ENCODE results near the gene MAP1B. TPM values are rescaled to one million over a fixed set of nuclear protein-coding genes. Genes with fewer than 3 reads are reported as not detected.
"Not testable (repeated sequence)": the region's sequence is repeated elsewhere in the genome, so short reads cannot be mapped to it uniquely, and the experiment has no call there.

The MAP1B gene
- total and polyA plus RNA-seq, 5 experiments from 2014 or later: 0.08 to 0.46 (median 0.36) TPM; not detected in 2

DNA sequence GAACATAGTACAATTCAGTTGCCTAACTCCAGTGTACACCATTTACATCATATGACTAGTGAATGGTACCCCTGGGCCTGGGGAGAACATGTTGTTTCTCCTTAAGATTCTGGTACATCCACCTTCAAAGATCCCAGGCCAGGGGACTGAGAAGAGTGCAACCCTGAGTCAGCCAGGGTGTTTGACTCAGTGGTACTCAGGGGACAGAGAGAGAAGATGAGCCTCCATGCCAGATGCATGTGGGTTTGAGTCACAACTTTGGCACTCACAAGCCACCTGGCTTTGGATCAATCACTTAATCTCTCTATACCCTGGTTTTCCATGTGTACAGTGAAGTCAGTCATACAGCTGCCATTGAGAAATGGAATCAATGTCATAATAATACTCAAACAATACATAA, 53.7 kb downstream of the MAP1B start:
- H3K27ac Mint-ChIP-seq: no peak overlapping the region
- no peak for DNase-seq
- ATAC-seq: no peak
- no peaks in the 10 kb centered on the region for H3K4me1 Mint-ChIP-seq
- no peaks in the 10 kb centered on the region for H3K9me3 Mint-ChIP-seq
- no peak overlapping the region for H3K4me3 Mint-ChIP-seq
- POLR2A ChIA-PET: no interaction called here
- no peaks in the 10 kb centered on the region for H3K36me3 Mint-ChIP-seq
- H3K27me3 Mint-ChIP-seq: peaks cover under 1 to 19% (median 7%) of the 10 kb centered on the region in 5 donors

DNA sequence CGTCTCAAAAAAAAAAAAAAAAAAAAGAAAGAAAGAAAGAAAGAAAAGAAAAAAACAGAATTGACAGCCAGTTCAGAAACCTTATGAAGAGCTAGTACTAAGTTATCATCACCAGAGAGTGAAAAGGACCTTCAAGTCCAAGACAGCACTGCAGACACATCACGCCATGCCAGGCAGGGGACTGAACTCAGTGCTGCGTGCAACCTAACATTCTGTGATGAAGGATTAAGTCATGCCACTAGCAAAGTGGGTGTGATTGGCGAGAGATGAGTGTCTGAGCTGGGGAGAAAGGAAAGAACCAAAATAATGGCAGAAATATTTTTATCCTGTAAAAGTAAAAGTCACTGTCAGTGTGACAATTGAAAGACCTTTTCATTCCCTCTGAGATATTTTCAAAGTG, 54.7 kb downstream of the MAP1B start:
- no peak for ATAC-seq
- Mint-ChIP-seq H3K36me3 (no peaks in the 10 kb centered on the region), H3K27ac (no peak overlapping the region), H3K27me3 (peaks cover 4 to 22% (median 10%) of the 10 kb centered on the region in 5 donors), H3K9me3 (no peaks in the 10 kb centered on the region), H3K4me1 (peaks cover 0 to 1% (median 0%) of the 10 kb centered on the region in 4 donors), H3K4me3 (no peak overlapping the region)
- POLR2A ChIA-PET: no interaction called here
- no peak for DNase-seq

DNA sequence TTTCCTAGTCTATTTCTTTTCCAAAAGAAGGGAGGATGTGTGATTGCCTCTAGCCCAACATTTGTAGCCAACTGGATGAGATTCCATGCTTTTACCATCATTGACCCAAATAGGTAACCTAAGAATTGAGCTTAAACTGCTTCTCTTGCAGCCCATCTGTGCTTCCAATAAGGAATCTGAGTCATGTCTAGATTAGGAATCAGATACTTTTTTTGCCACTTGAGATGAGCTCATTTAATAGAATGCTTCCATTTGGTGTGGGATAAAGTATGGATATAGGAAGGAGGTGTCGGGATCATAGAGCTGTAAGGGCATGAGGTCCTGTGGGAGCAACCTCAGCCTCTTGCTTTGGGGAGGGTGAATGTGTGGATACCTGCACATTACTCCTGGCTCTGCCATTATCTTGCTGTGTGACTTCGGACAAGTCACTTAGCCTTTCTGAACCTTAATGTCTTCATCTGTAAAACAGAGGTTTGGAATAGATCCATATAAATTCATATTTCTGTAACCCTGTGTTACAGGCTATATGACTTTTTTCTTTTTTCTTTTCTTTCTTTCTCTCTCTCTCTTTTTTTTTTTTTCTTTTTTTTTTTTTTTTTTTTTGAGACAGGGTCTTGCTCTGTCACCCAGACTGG, 56.2 kb downstream of the MAP1B start:
- peaks cover 5 to 18% (median 16%) of the 10 kb centered on the region in 5 donors for H3K27me3 Mint-ChIP-seq

DNA sequence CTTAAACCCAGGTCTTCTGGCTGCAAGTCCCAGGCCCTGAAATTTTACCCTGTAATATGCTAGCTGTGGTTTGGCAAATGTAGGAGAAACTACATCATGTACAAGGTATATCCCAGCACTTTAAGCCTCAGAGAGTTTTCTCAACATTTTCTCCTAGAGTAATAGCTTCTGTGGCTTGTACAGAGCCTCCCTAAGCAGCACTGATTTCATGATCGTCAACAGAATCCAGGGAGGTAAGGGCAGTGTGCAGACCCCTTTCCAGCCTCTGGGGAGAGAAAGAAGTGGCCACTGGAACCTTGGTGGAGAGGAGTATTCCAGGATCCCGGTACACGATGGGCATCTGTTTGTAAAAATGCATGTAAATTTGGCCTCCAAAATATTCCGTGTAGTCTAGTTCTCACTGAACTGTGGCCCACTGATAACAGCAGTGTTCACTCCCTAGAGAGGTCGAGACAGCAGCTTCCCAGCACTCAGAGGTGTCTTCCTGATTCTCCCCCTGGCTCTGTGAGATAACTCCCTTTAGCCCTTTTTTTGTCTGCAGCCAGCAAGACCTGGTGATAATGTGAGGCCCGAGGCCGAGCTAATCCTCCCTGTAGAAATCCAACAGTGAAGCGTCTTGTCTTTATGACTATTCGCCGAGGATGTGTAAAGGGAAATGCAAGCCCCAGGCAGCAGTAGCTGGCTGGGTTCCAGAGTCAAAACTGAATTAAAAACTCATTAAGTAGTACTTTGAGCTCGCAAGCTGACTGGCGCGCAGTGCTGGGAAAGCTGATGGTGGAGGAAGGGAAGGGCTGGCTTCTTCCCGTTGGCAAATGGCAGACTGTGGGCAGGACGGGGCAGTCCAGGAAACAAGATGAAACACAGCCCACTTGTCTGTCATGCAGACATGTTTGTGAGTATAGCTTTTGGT, 59.0 kb downstream of the MAP1B start:
- Mint-ChIP-seq H3K4me1 (peaks cover 0 to 1% (median 0%) of the 10 kb centered on the region in 4 donors), H3K9me3 (no peaks in the 10 kb centered on the region)
- POLR2A ChIA-PET: no interaction called here

More for the DNA sequence above, 56.2 kb downstream of the MAP1B start:
- H3K4me3 Mint-ChIP-seq: no peak overlapping the region
- H3K27ac Mint-ChIP-seq: no peak overlapping the region
- POLR2A ChIA-PET: interaction anchor here (0.7 kb wide), 1 partner anchor 41 kb away, joined by 8 read pairs; no protein-coding TSS in a partner anchor
- no peak for DNase-seq
- H3K9me3 Mint-ChIP-seq: no peaks in the 10 kb centered on the region
- peaks cover 0 to 1% (median 0%) of the 10 kb centered on the region in 4 donors for H3K4me1 Mint-ChIP-seq
- ATAC-seq: no peak
- H3K36me3 Mint-ChIP-seq: no peaks in the 10 kb centered on the region

DNA sequence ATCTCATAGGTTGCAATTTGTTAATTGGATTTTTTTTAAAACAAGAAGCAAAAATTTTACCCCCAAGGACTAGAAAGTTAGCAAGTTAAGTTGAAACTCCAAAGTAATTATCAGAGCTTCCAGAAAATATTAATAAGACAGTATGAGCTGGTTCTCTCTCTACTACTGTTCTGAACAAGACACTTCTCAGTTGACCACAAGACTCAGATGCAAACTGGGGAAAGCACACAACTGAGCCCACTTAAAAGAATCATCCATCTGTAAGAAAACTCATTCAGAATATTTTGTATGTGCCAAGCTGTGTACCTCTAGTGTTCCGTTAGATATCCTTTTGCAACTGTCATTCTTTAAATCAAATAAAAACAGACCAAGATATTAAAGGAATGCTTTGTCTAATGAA, 60.0 kb downstream of the MAP1B start:
- Mint-ChIP-seq H3K36me3 (no peaks in the 10 kb centered on the region), H3K4me3 (no peak overlapping the region), H3K4me1 (peaks cover 0 to 1% (median 0%) of the 10 kb centered on the region in 4 donors), H3K27me3 (peaks cover 8 to 31% (median 26%) of the 10 kb centered on the region in 5 donors), H3K9me3 (no peaks in the 10 kb centered on the region), H3K27ac (no peak overlapping the region)
- ATAC-seq (no peak), DNase-seq (no peak)
- POLR2A ChIA-PET: no interaction called here

More for the DNA sequence above, 59.0 kb downstream of the MAP1B start:
- H3K27ac Mint-ChIP-seq: no peak overlapping the region
- DNase-seq (no peak), ATAC-seq (no peak)
- H3K4me3 Mint-ChIP-seq: no peak overlapping the region
- peaks cover 8 to 31% (median 26%) of the 10 kb centered on the region in 5 donors for H3K27me3 Mint-ChIP-seq
- no peaks in the 10 kb centered on the region for H3K36me3 Mint-ChIP-seq

DNA sequence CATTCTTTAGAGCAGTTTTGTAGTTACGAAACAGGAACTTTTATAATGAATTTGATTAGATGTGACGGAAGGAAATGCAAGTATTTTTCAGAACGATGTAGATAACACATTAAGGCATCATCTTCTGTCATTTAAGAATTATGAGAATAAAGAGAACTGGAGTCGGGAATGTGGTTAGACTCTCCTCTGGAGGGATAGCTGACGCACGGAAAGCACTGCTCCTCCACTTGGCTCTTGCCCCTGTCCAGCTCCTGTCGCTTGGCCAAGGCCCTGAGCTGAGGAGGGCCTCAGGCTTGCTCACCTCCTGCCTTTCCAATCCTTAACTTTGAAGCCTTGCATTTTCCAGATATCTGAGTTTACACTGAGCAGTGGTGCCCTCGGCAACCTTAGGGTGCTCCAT, 60.5 kb downstream of the MAP1B start:
- ATAC-seq: no peak
- DNase-seq: no peak
- Mint-ChIP-seq H3K36me3 (no peaks in the 10 kb centered on the region), H3K27ac (no peak overlapping the region), H3K4me1 (peaks cover 0 to 1% (median 0%) of the 10 kb centered on the region in 4 donors), H3K9me3 (no peaks in the 10 kb centered on the region), H3K4me3 (no peak overlapping the region), H3K27me3 (peaks cover 9 to 31% (median 26%) of the 10 kb centered on the region in 5 donors)
- POLR2A ChIA-PET: no interaction called here

DNA sequence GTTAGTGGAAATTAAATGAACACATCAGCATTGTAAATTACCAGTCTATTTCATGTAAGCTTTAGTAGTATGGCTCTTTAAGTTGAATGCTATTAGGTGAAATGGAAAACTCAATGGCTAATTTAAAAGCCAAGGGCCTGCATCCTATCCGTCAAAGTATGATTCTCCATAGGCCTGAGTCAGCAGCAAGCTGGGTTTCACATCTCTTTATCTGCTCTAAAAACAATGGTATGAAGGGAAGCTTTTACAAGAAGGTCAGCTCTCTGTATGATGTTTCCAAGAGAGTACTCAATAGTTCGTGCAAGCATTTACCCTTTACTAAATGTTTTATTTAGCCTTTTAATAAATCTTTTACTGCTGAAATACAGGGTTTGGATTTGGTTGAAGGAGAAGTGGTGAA, 62.8 kb downstream of the MAP1B start:
- peaks cover 11 to 30% (median 20%) of the 10 kb centered on the region in 5 donors for H3K27me3 Mint-ChIP-seq
- POLR2A ChIA-PET: no interaction called here
- H3K4me1 Mint-ChIP-seq: peaks cover 0 to 1% (median 0%) of the 10 kb centered on the region in 4 donors
- no peaks in the 10 kb centered on the region for H3K36me3 Mint-ChIP-seq
- ATAC-seq (no peak), DNase-seq (no peak)
- H3K4me3 Mint-ChIP-seq: no peak overlapping the region
- H3K9me3 Mint-ChIP-seq: no peaks in the 10 kb centered on the region
- no peak overlapping the region for H3K27ac Mint-ChIP-seq

DNA sequence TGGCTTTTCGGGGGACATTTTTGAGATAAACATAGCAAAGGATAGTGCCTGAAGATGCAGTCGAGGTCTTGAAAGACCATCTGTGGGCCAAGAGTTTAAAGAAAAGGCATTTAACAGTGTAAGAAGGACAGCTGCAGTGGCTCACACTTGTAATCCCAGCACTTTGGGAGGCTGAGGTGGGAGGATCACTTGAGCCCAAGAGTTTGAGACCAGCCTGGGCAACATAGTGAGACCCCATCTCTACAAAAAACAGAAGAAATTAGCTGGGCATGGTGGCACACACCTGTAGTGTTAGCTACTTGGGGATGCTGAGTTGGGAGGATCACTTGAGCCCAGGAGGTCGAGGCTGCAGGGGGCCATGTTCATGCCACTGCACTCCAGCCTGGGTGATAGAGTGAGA, 63.9 kb downstream of the MAP1B start:
- not testable (repeated sequence) for H3K4me1 Mint-ChIP-seq, H3K36me3 Mint-ChIP-seq

DNA sequence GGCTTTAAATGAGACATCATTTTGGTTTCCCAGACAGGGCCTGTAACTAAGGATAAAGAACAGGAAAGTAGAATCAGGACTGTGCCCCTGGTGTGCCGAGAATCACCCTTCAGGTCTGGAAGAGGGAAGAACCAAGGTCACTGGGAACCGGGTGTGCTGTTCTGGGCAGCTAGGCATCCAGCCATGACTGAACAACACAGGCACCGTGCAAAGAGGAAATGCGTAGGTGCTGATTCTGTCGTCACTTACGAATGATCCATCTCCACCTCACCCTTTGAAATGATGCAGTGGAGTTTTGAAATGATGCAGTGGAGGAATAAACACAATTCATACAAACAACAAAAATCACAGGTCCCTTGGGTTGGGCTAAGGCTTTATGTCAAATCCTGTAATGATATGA, 64.4 kb downstream of the MAP1B start:
- DNase-seq (no peak), ATAC-seq (no peak)
- Mint-ChIP-seq H3K4me1 (peaks cover 0 to 1% (median 0%) of the 10 kb centered on the region in 4 donors), H3K27ac (no peak overlapping the region), H3K9me3 (no peaks in the 10 kb centered on the region), H3K36me3 (no peaks in the 10 kb centered on the region), H3K27me3 (peaks cover 16 to 33% (median 20%) of the 10 kb centered on the region in 5 donors), H3K4me3 (no peak overlapping the region)
- POLR2A ChIA-PET: no interaction called here

More for the DNA sequence above, 63.9 kb downstream of the MAP1B start:
- POLR2A ChIA-PET, ATAC-seq, H3K4me3 Mint-ChIP-seq, DNase-seq, H3K9me3 Mint-ChIP-seq: not testable (repeated sequence)
- Mint-ChIP-seq H3K27ac (peak overlapping the region in 1 of 10 donors; percentile 44), H3K27me3 (peaks cover 19 to 37% (median 20%) of the 10 kb centered on the region in 5 donors)

DNA sequence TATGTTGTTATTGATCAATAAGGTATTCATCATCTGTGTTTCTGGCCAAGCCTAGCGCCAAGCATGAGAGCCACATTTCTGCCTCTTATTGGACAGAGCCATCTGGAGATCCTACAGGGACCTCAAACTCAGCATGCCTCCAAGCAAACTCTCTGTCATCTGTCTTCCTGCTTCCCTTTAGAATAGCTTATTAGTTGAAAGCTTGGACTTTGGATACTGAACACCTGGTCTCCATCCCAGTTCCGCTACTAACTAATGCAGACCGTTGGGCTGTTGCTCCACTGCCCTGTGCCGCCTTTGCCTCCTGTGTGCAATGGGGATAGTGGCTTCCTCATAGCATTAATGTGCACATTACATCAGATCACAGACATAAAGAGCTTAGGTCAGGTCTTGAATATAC, 65.5 kb downstream of the MAP1B start:
- DNase-seq: no peak
- no peak overlapping the region for H3K4me3 Mint-ChIP-seq

DNA sequence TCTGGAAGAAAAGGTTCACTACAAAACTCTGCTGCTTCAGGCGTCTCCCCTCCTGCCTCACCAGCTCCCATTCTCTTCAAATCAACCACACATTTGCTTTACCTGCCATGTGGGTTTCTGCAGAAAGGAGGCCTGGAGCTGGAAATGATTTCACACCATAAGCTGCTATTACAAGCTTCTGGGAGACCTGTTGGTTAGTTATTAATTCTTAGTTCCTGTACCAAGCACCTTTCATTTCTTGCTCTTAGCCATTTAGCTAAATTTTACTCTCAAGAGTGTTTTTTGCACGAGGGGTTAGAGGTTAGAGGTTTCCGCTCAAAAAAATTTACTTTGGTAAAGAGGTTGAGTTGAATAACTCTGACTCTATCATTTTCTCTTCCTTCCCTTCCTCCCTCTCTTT, 70.3 kb downstream of the MAP1B start:
- H3K4me3 Mint-ChIP-seq: no peak overlapping the region
- H3K4me1 Mint-ChIP-seq: peaks cover 0 to 1% (median 0%) of the 10 kb centered on the region in 4 donors
- DNase-seq (no peak), ATAC-seq (no peak)
- peaks cover 0 to 2% (median 0%) of the 10 kb centered on the region in 9 donors for H3K9me3 Mint-ChIP-seq
- no peaks in the 10 kb centered on the region for H3K36me3 Mint-ChIP-seq
- H3K27me3 Mint-ChIP-seq: peaks cover 13 to 31% (median 24%) of the 10 kb centered on the region in 5 donors
- POLR2A ChIA-PET: no interaction called here
- no peak overlapping the region for H3K27ac Mint-ChIP-seq

More for the DNA sequence above, 65.5 kb downstream of the MAP1B start:
- peaks cover 0 to 1% (median 0%) of the 10 kb centered on the region in 4 donors for H3K4me1 Mint-ChIP-seq
- no peak for ATAC-seq
- POLR2A ChIA-PET: no interaction called here
- H3K27ac Mint-ChIP-seq: no peak overlapping the region
- no peaks in the 10 kb centered on the region for H3K36me3 Mint-ChIP-seq
- H3K9me3 Mint-ChIP-seq: no peaks in the 10 kb centered on the region
- peaks cover 15 to 27% (median 17%) of the 10 kb centered on the region in 5 donors for H3K27me3 Mint-ChIP-seq

DNA sequence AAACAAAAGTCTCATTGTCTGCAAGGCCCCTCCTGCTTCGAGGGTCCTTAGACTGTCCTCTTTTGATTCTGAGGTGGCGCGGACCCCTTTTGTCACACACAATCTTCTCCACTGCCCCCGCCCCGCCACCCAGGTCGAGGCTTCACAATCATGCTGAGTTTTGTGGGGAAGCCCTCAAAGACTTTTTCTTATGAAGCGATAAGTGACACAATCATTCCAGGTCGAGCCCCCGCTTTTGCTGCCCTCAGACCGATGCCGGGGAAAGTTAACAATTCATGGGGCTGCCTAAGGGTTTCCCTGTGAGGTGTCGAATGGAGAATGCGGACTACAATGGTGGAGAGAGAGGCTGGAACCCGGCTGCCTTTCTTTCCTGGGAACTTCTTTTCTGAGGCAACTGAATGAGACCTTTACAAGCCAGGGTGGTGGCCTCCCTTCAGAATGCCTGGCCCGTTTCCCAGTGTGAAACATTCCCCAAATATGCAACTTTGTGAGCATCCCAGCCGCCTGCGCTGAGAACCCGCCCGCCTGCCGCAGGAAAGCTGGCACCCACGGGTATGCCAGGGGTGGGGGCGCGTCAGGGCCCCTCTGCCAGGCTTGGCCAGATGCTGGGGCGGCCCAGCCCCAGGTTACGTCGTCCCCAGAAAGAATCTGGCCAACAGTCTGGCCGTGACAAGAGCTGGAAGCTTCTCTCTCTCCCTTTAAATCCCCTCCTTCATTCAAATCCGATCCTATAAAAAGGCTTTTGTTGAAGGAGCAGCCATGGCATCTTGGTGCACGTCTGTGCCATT, 71.9 kb downstream of the MAP1B start:
- POLR2A ChIA-PET: no interaction called here
- ATAC-seq: no peak
- peaks cover 0 to 2% (median 0%) of the 10 kb centered on the region in 9 donors for H3K9me3 Mint-ChIP-seq

More for the DNA sequence above, 71.9 kb downstream of the MAP1B start:
- H3K27ac Mint-ChIP-seq: no peak overlapping the region
- H3K27me3 Mint-ChIP-seq: peaks cover 17 to 48% (median 31%) of the 10 kb centered on the region in 5 donors
- no peak for DNase-seq
- H3K4me3 Mint-ChIP-seq: no peak overlapping the region
- peaks cover 0 to 1% (median 0%) of the 10 kb centered on the region in 4 donors for H3K4me1 Mint-ChIP-seq
- H3K36me3 Mint-ChIP-seq: no peaks in the 10 kb centered on the region

All from naive thymus-derived CD8-positive, alpha-beta T cell (primary cell).